ENCODE measurements around the gene ABCA13.
"Not testable (repeated sequence)": the region's sequence is repeated elsewhere in the genome, so short reads cannot be mapped to it uniquely, and the experiment has no call there.

ABCA13 gene

GRCh38 chr7:48173313-48173712 is 2.1 kb downstream of the ABCA13 start:
- no peak for DNase-seq (ENCODE audit: low read depth in 1 of 2, low spot score in 1 of 2)

- DNase-seq (ENCODE audit: low read depth in 1 of 2, low spot score in 1 of 2) = no peak
These were observed 2.6 kb downstream of the ABCA13 start for GRCh38 chr7:48173756-48174382.

- DNase-seq (ENCODE audit: low read depth in 1 of 2, low spot score in 1 of 2) = no peak
These were observed 3.8 kb downstream of the ABCA13 start for GRCh38 chr7:48175019-48175418.

- no peak for DNase-seq (ENCODE audit: low read depth in 1 of 2, low spot score in 1 of 2)
These were observed 5.2 kb downstream of the ABCA13 start for GRCh38 chr7:48176356-48176893.

- no peak for DNase-seq (ENCODE audit: low read depth in 1 of 2, low spot score in 1 of 2)
These were observed 6.0 kb downstream of the ABCA13 start for GRCh38 chr7:48177271-48177670.

GRCh38 chr7:48179496-48180030 is 8.3 kb downstream of the ABCA13 start:
- DNase-seq (ENCODE audit: low read depth in 1 of 2, low spot score in 1 of 2) = no peak

- DNase-seq (ENCODE audit: low read depth in 1 of 2, low spot score in 1 of 2) = no peak
These were observed 9.7 kb downstream of the ABCA13 start for GRCh38 chr7:48180981-48181380.

GRCh38 chr7:48182718-48183369 is 11.6 kb downstream of the ABCA13 start:
- no peak for DNase-seq (ENCODE audit: low read depth in 1 of 2, low spot score in 1 of 2)

GRCh38 chr7:48183370-48183743 is 12.1 kb downstream of the ABCA13 start:
- DNase-seq (ENCODE audit: low read depth in 1 of 2, low spot score in 1 of 2) = no peak

GRCh38 chr7:48183965-48184364 is 12.7 kb downstream of the ABCA13 start:
- no peak for DNase-seq (ENCODE audit: low read depth in 1 of 2, low spot score in 1 of 2)

- no peak for DNase-seq (ENCODE audit: low read depth in 1 of 2, low spot score in 1 of 2)
These were observed 17.7 kb downstream of the ABCA13 start for GRCh38 chr7:48188776-48189520.

GRCh38 chr7:48192996-48193395 is 21.7 kb downstream of the ABCA13 start:
- no peak for DNase-seq (ENCODE audit: low read depth in 1 of 2, low spot score in 1 of 2)

- no peak for DNase-seq (ENCODE audit: low read depth in 1 of 2, low spot score in 1 of 2)
These were observed 22.2 kb downstream of the ABCA13 start for GRCh38 chr7:48193421-48193820.

- DNase-seq (ENCODE audit: low read depth in 1 of 2, low spot score in 1 of 2) = not testable (repeated sequence)
These were observed 29.8 kb downstream of the ABCA13 start for GRCh38 chr7:48200946-48201589.

- not testable (repeated sequence) for DNase-seq (ENCODE audit: low read depth in 1 of 2, low spot score in 1 of 2)
These were observed 31.7 kb downstream of the ABCA13 start for GRCh38 chr7:48202916-48203315.

GRCh38 chr7:48207155-48207675 is 36.0 kb downstream of the ABCA13 start:
- no peak for DNase-seq (ENCODE audit: low read depth in 1 of 2, low spot score in 1 of 2)

- no peak for DNase-seq (ENCODE audit: low read depth in 1 of 2, low spot score in 1 of 2)
These were observed 37.8 kb downstream of the ABCA13 start for GRCh38 chr7:48209004-48209600.

- DNase-seq (ENCODE audit: low read depth in 1 of 2, low spot score in 1 of 2) = no peak
These were observed 42.0 kb downstream of the ABCA13 start for GRCh38 chr7:48213226-48213625.

GRCh38 chr7:48217266-48217665 is 46.0 kb downstream of the ABCA13 start:
- DNase-seq (ENCODE audit: low read depth in 1 of 2, low spot score in 1 of 2) = no peak

GRCh38 chr7:48217753-48218152 is 46.5 kb downstream of the ABCA13 start:
- DNase-seq (ENCODE audit: low read depth in 1 of 2, low spot score in 1 of 2) = no peak

- no peak for DNase-seq (ENCODE audit: low read depth in 1 of 2, low spot score in 1 of 2)
These were observed 52.8 kb downstream of the ABCA13 start for GRCh38 chr7:48224042-48224441.
